Neuronal stem cell (in vitro differentiated cells): ENCODE measurements around the gene ATN1.
"Not testable (repeated sequence)": the region's sequence is repeated elsewhere in the genome, so short reads cannot be mapped to it uniquely, and the experiment has no call there.

ENCODE experiments used
- DNase-seq: peaks from one replicate; pipeline ENCODE4 v3.0.0-alpha.2; 2013; ENCODE audit warnings: low spot score
- H2AFZ ChIP-seq: one replicate; pipeline ENCODE4 v1.6.1; 2013; ENCODE audit warnings: mild to moderate bottlenecking, low read length, inconsistent platforms
- H2AK5ac ChIP-seq: 2 replicates; pipeline ENCODE4 v1.6.1; 2013; ENCODE audit warnings: low read depth, mild to moderate bottlenecking, inconsistent platforms, low read length, moderate library complexity, mixed read lengths
- H2BK120ac ChIP-seq: 2 replicates; pipeline ENCODE4 v1.6.1; 2013; ENCODE audit warnings: low read depth, mild to moderate bottlenecking, inconsistent platforms, low read length, moderate library complexity, mixed read lengths
- H2BK12ac ChIP-seq: one replicate; pipeline ENCODE4 v1.6.1; 2013; ENCODE audit warnings: low read length, inconsistent platforms
- H2BK15ac ChIP-seq: 2 replicates; pipeline ENCODE4 v1.6.1; 2013; ENCODE audit warnings: mild to moderate bottlenecking, low read length, inconsistent platforms, mixed read lengths
- H2BK5ac ChIP-seq: one replicate; pipeline ENCODE4 v1.6.1; 2013; ENCODE audit warnings: inconsistent platforms, mild to moderate bottlenecking, low read length, moderate library complexity
- H3K14ac ChIP-seq: one replicate; pipeline ENCODE4 v1.6.1; 2013; ENCODE audit warnings: low read length, inconsistent platforms
- H3K18ac ChIP-seq: 2 replicates; pipeline ENCODE4 v1.6.1; 2013; ENCODE audit warnings: low read length, inconsistent platforms
- H3K23ac ChIP-seq: 2 replicates; pipeline ENCODE4 v1.6.1; 2013; ENCODE audit warnings: low read depth, mild to moderate bottlenecking, mixed read lengths, low read length, inconsistent platforms; ENCODE audit not compliant: poor library complexity
- H3K27ac ChIP-seq: replicated peaks from 3 replicates; pipeline ENCODE4 v1.5.1; 2013; ENCODE audit warnings: low read length, inconsistent platforms
- H3K27me3 ChIP-seq, 3 experiments: 2 replicates each; pipeline ENCODE4 v1.6.1; 2013; ENCODE audit warnings: low read length in 3 of 3, mild to moderate bottlenecking in 2 of 3, inconsistent platforms in 1 of 3, low read depth in 1 of 3, mixed read lengths in 1 of 3, moderate library complexity in 1 of 3; ENCODE audit not compliant: control insufficient read depth in 3 of 3, insufficient read depth in 3 of 3
- H3K36me3 ChIP-seq, 2 donors: replicated peaks in 1 of 2; 2 replicates each; pipeline ENCODE4 v1.6.1; 2013; ENCODE audit warnings: low read length in 2 of 2; ENCODE audit not compliant: control insufficient read depth in 2 of 2, insufficient read depth in 2 of 2
- H3K4ac ChIP-seq: 2 replicates; pipeline ENCODE4 v1.6.1; 2013; ENCODE audit warnings: inconsistent platforms, mild to moderate bottlenecking, low read length, moderate library complexity
- H3K4me1 ChIP-seq, 2 donors: 1 replicate in 1 of 2; 2 replicates in 1 of 2; pipeline ENCODE4 v1.6.1; 2013; ENCODE audit warnings: low read length in 2 of 2, low read depth in 1 of 2; ENCODE audit not compliant: control insufficient read depth in 2 of 2, insufficient read depth in 1 of 2
- H3K4me2 ChIP-seq: one replicate; pipeline ENCODE4 v1.6.1; 2013; ENCODE audit warnings: mild to moderate bottlenecking, low read length, inconsistent platforms; ENCODE audit not compliant: insufficient read depth, poor library complexity, severe bottlenecking
- H3K4me3 ChIP-seq, 2 donors: 2 replicates each; pipeline ENCODE4 v1.5.1; 2013; ENCODE audit warnings: low read length in 2 of 2, mild to moderate bottlenecking in 2 of 2, inconsistent platforms in 1 of 2, moderate library complexity in 1 of 2
- H3K79me1 ChIP-seq: one replicate; pipeline ENCODE4 v1.6.1; 2013; ENCODE audit warnings: low read depth, mild to moderate bottlenecking, inconsistent platforms, low read length, moderate library complexity
- H3K9ac ChIP-seq: one replicate; pipeline ENCODE4 v1.6.1; 2013; ENCODE audit warnings: mild to moderate bottlenecking, low read depth, low read length, inconsistent platforms; ENCODE audit not compliant: poor library complexity
- H3K9me3 ChIP-seq, 2 donors: replicated peaks in 1 of 2; 2 replicates each; pipeline versions ENCODE3 to v1.6.1; 2013; ENCODE audit warnings: low read length in 2 of 2, mild to moderate bottlenecking in 2 of 2, inconsistent platforms in 1 of 2, low read depth in 1 of 2, mixed read lengths in 1 of 2, moderate library complexity in 1 of 2; ENCODE audit not compliant: control insufficient read depth in 2 of 2, insufficient read depth in 1 of 2
- H4K8ac ChIP-seq: one replicate; pipeline ENCODE4 v1.6.1; 2013; ENCODE audit warnings: low read depth, mild to moderate bottlenecking, inconsistent platforms, low read length, moderate library complexity
- H4K91ac ChIP-seq: one replicate; pipeline ENCODE4 v1.6.1; 2013; ENCODE audit warnings: low read length, low read depth, mild to moderate bottlenecking, inconsistent platforms; ENCODE audit not compliant: poor library complexity
- WGBS, 2 donors: extraction: QIAGEN DNeasy Blood & Tissue Kit; methylation state at CpG; one replicate each; pipeline ENCODE4 v1.1.7; 2013; ENCODE audit warnings: missing lambda C conversion rate in 2 of 2, mixed read lengths in 1 of 2; ENCODE audit not compliant: insufficient read length in 2 of 2, insufficient replicate concordance in 1 of 2; ENCODE audit errors: extremely low coverage in 2 of 2; 5-methylcytosine and 5-hydroxymethylcytosine counted together

ATN1 gene

GRCh38 chr12:6888360-6888759 lies 39.4 kb upstream of the ATN1 start:
- Histone ChIP-seq H2BK120ac (no peak overlapping the region), H3K79me1 (no peaks in the 10 kb centered on the region), H3K23ac (no peak overlapping the region), H3K18ac (no peak overlapping the region), H2BK5ac (no peak overlapping the region), H4K8ac (no peak overlapping the region), H3K9ac (no peak overlapping the region), H3K27ac (no peak overlapping the region), H3K4ac (no peak overlapping the region), H3K4me1 (peaks cover 5 to 9% of the 10 kb centered on the region in 2 donors), H3K4me2 (no peak overlapping the region), H3K9me3 (no peaks in the 10 kb centered on the region), H2BK12ac (no peak overlapping the region), H2BK15ac (no peak overlapping the region), H2AK5ac (no peak overlapping the region), H3K36me3 (peaks cover 2 to 14% of the 10 kb centered on the region in 2 donors), H3K27me3 (no peaks in the 10 kb centered on the region), H3K4me3 (no peak overlapping the region), H4K91ac (no peak overlapping the region), H3K14ac (no peak overlapping the region), H2AFZ (no peak overlapping the region)
- no peak for DNase-seq
- no CpG with 5 or more reads among the region's 2 CpGs for WGBS, 2 donors

DNA sequence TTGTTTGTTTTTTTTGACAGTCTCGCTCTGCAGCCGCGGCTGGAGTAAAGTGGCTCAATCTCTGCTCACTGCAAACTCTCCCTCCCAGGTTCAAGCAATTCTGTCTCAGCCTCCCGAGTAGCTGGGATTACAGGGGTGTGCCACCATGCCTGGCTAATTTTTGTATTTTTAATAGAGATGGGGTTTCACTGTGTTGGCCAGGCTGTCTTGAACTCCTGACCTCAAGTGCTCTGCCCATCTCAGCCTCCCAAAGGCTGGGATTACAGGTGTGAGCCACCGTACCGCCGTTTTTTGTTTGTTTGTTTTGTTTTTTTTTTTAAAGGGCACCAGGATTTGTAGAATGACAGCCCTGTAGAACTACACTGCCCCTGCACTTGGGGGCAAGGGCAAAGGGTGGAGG lies 39.0 kb upstream of the ATN1 start:
- H3K4me3 ChIP-seq, H4K8ac ChIP-seq, H3K79me1 ChIP-seq, H2AK5ac ChIP-seq, H3K4ac ChIP-seq, H2BK15ac ChIP-seq, H3K9ac ChIP-seq, H4K91ac ChIP-seq, H3K9me3 ChIP-seq, H3K4me2 ChIP-seq, H3K18ac ChIP-seq, H2BK12ac ChIP-seq, H3K27me3 ChIP-seq, H2BK120ac ChIP-seq, H3K4me1 ChIP-seq, H3K23ac ChIP-seq, H3K27ac ChIP-seq, H3K14ac ChIP-seq, H2AFZ ChIP-seq, H2BK5ac ChIP-seq, DNase-seq: not testable (repeated sequence)
- peaks cover 2 to 12% of the 10 kb centered on the region in 2 donors for H3K36me3 ChIP-seq
- WGBS, 2 donors, result no CpG with 5 or more reads among the region's 7 CpGs

GRCh38 chr12:6889775-6890573 lies 37.8 kb upstream of the ATN1 start:
- H2BK120ac ChIP-seq, H3K18ac ChIP-seq, H3K79me1 ChIP-seq, H2BK12ac ChIP-seq, H2AK5ac ChIP-seq, H3K4me3 ChIP-seq, H4K8ac ChIP-seq, H2AFZ ChIP-seq, H3K36me3 ChIP-seq, DNase-seq, H3K9me3 ChIP-seq, H3K9ac ChIP-seq, H3K4ac ChIP-seq, H3K4me1 ChIP-seq, H3K4me2 ChIP-seq, H3K27me3 ChIP-seq, H2BK5ac ChIP-seq, H3K14ac ChIP-seq, H2BK15ac ChIP-seq, H3K23ac ChIP-seq, H4K91ac ChIP-seq: not testable (repeated sequence)
- no CpG with 5 or more reads among the region's 21 CpGs for WGBS, 2 donors
- peak overlapping the region; percentile 70 for H3K27ac ChIP-seq

DNA sequence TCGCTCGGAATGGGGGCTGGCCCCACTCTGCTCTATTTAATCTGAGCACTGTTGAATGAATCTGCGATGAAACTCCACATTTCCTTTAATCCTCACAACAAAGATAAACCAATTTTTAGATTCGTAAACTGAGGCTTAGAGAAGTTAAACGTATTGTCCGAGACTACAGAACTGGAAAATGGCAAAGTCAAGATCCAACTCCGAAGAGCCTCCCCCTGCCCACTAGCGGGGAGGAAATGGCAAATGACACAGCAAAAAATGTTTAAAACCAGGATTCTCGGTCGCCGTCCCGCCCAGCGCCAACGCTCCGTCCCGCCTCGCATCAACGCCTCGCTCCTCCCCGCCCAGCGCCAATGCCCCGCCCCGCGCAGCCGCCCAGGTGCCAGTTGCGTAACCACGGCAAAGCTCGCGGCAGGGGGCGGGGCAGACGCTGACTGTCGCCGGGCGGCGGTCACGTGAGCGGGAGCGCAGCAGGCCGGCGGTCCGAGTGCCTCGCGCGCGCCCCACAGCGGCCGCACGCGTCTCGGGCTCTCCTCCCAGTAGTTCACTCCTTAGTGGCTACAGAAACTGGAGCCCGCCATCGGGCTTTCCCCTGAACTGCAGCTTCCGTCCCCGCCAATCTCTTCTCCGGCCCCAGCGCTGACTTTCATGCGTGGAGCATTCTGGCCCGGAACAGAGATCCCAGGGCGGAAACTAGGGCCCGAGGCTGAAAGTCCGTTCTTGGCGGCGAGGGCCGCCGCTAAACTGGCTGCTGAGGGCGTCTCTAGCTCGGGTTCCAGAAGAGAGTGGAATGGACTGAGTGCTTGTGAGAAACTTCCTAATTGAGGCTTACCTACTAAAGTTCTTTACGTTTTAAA lies 36.7 kb upstream of the ATN1 start:
- Histone ChIP-seq H3K4ac (no peak overlapping the region), H2BK12ac (no peak overlapping the region), H3K4me1 (peaks cover 5 to 7% of the 10 kb centered on the region in 2 donors), H3K23ac (peak overlapping the region; percentile 49), H3K4me3 (peak overlapping the region; percentile 32 to 78), H2BK15ac (no peak overlapping the region), H4K8ac (no peak overlapping the region), H3K14ac (no peak overlapping the region), H2BK5ac (no peak overlapping the region), H3K9me3 (no peaks in the 10 kb centered on the region), H3K79me1 (no peaks in the 10 kb centered on the region), H2AFZ (peak overlapping the region; percentile 95), H3K36me3 (no peaks in the 10 kb centered on the region), H4K91ac (no peak overlapping the region), H3K18ac (peak overlapping the region; percentile 94), H3K4me2 (peak overlapping the region; percentile 73), H2BK120ac (no peak overlapping the region), H3K27me3 (no peaks in the 10 kb centered on the region), H3K9ac (no peak overlapping the region), H3K27ac (peak overlapping the region; percentile 76), H2AK5ac (no peak overlapping the region)
- WGBS, 2 donors, result no CpG with 5 or more reads among the region's 68 CpGs
- DNase-seq, result peak; percentile 96
